Uterus (tissue), 2 donors: Measurements from ENCODE around the gene SERPINI1.

ENCODE experiments used
- POLR2A ChIP-seq, 2 donors: fragments of 450-650 bp; IDR thresholded peaks; one replicate each; pipeline ENCODE4 v1.6.1; 2016; ENCODE audit warnings: antibody characterized with exemption in 2 of 2, mild to moderate bottlenecking in 1 of 2, moderate library complexity in 1 of 2
- TF ChIP-seq, protein P1 (sequence below), 4 experiments: fragments of 200-600 bp in 2 of 4; fragments of 450-650 bp in 2 of 4; sonication (generic) in 2 of 4; IDR thresholded peaks; one replicate each; pipeline ENCODE4 v1.5.1; 2016 to 2019; ENCODE audit warnings: antibody characterized with exemption in 4 of 4, mild to moderate bottlenecking in 2 of 4, moderate library complexity in 1 of 4

DNA sequence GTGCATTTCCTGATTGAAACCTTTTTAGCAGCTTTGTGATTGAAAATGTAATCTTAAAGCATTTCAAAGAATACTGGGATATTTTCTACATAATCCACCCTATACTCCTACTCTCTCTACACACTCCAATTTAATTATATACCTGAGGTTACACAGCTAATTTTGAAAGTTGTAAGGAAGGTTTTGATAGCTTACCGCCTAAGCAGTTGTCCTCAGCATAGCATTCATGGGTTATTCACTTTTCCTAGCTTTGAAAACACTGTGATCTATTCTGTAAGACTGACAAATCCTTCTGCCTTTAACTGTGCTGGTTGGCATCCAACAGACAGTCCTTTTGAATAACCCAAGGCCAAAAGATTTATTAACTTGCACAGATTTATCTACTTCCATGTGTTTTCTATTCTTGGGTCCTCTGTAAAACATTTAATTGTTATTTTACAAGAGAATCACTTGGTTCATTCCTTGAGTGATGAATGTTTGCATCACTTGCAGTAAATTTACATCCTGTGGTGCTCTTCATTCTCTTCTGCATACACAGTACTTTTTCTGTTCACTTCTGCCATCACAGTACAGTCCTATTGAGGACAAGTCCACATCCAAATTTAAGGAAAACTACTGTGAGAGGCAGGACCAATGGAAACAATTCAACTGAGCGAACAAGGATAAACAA, 44.8 kb downstream of the SERPINI1 start:
- TF ChIP-seq, protein P1, sequence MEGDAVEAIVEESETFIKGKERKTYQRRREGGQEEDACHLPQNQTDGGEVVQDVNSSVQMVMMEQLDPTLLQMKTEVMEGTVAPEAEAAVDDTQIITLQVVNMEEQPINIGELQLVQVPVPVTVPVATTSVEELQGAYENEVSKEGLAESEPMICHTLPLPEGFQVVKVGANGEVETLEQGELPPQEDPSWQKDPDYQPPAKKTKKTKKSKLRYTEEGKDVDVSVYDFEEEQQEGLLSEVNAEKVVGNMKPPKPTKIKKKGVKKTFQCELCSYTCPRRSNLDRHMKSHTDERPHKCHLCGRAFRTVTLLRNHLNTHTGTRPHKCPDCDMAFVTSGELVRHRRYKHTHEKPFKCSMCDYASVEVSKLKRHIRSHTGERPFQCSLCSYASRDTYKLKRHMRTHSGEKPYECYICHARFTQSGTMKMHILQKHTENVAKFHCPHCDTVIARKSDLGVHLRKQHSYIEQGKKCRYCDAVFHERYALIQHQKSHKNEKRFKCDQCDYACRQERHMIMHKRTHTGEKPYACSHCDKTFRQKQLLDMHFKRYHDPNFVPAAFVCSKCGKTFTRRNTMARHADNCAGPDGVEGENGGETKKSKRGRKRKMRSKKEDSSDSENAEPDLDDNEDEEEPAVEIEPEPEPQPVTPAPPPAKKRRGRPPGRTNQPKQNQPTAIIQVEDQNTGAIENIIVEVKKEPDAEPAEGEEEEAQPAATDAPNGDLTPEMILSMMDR (IDR thresholded peaks at IDR 0.05): no peak
- no peak for TF ChIP-seq POLR2A (IDR thresholded peaks at IDR 0.05)
